ENCODE data around the gene POMT2.

GRCh38 chr14:77230914-77231313 is 89.8 kb downstream of the POMT2 start:
- TF ChIP-seq CTCF (IDR thresholded peaks at IDR 0.05), result no peak
- no peak for TF ChIP-seq EP300 (IDR thresholded peaks at IDR 0.05)
- no peak for TF ChIP-seq POLR2AphosphoS5 (IDR thresholded peaks at IDR 0.05)
